ENCODE data around the gene SCUBE2.

DNA sequence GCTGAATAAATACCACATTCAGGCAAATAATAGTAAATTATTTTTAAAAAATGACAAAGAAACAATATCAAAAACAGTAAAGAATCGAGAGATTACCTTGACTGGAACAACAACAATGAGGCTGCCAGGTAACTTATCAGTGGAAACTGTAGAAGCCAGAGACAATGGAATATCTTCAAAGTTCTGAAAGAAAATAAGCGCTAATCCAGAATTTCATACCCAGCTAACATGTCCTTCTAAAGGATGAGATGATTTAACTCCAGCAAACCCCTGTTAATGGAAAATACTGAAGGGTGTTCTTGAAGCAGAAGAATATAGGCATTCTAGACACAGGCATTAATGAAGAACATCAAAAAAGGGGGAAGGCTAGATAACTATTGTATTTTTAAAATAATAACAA lies 20.7 kb upstream of the SCUBE2 start:
- TF ChIP-seq YY1 (IDR thresholded peaks at IDR 0.05; ENCODE audit: low read depth) (no peak), MAX (IDR thresholded peaks at IDR 0.05) (no peak), TAF1 (IDR thresholded peaks at IDR 0.05; ENCODE audit: low read depth) (no peak), EGR1 (IDR thresholded peaks at IDR 0.05) (no peak), RAD21 (IDR thresholded peaks at IDR 0.05; ENCODE audit: low read depth) (no peak), CEBPB (IDR thresholded peaks at IDR 0.05) (no peak), FOXM1 (IDR thresholded peaks at IDR 0.05; ENCODE audit: borderline replicate concordance, low read depth) (no peak), ZBTB7A (IDR thresholded peaks at IDR 0.05; ENCODE audit: low read depth) (no peak), CREB1 (IDR thresholded peaks at IDR 0.05; ENCODE audit: low read depth) (no peak), NFIC (IDR thresholded peaks at IDR 0.05) (no peak), TCF12 (IDR thresholded peaks at IDR 0.05; ENCODE audit: low read depth) (no peak)
- TF ChIP-seq, protein P1, sequence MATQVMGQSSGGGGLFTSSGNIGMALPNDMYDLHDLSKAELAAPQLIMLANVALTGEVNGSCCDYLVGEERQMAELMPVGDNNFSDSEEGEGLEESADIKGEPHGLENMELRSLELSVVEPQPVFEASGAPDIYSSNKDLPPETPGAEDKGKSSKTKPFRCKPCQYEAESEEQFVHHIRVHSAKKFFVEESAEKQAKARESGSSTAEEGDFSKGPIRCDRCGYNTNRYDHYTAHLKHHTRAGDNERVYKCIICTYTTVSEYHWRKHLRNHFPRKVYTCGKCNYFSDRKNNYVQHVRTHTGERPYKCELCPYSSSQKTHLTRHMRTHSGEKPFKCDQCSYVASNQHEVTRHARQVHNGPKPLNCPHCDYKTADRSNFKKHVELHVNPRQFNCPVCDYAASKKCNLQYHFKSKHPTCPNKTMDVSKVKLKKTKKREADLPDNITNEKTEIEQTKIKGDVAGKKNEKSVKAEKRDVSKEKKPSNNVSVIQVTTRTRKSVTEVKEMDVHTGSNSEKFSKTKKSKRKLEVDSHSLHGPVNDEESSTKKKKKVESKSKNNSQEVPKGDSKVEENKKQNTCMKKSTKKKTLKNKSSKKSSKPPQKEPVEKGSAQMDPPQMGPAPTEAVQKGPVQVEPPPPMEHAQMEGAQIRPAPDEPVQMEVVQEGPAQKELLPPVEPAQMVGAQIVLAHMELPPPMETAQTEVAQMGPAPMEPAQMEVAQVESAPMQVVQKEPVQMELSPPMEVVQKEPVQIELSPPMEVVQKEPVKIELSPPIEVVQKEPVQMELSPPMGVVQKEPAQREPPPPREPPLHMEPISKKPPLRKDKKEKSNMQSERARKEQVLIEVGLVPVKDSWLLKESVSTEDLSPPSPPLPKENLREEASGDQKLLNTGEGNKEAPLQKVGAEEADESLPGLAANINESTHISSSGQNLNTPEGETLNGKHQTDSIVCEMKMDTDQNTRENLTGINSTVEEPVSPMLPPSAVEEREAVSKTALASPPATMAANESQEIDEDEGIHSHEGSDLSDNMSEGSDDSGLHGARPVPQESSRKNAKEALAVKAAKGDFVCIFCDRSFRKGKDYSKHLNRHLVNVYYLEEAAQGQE (IDR thresholded peaks at IDR 0.05; ENCODE audit: low read depth) = no peak
- TF ChIP-seq, protein P2, sequence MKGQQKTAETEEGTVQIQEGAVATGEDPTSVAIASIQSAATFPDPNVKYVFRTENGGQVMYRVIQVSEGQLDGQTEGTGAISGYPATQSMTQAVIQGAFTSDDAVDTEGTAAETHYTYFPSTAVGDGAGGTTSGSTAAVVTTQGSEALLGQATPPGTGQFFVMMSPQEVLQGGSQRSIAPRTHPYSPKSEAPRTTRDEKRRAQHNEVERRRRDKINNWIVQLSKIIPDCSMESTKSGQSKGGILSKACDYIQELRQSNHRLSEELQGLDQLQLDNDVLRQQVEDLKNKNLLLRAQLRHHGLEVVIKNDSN (IDR thresholded peaks at IDR 0.05) = no peak
